Measurements from ENCODE around the gene ATG16L2.
"Not testable (repeated sequence)": the region's sequence is repeated elsewhere in the genome, so short reads cannot be mapped to it uniquely, and the experiment has no call there.

The ATG16L2 gene

DNA sequence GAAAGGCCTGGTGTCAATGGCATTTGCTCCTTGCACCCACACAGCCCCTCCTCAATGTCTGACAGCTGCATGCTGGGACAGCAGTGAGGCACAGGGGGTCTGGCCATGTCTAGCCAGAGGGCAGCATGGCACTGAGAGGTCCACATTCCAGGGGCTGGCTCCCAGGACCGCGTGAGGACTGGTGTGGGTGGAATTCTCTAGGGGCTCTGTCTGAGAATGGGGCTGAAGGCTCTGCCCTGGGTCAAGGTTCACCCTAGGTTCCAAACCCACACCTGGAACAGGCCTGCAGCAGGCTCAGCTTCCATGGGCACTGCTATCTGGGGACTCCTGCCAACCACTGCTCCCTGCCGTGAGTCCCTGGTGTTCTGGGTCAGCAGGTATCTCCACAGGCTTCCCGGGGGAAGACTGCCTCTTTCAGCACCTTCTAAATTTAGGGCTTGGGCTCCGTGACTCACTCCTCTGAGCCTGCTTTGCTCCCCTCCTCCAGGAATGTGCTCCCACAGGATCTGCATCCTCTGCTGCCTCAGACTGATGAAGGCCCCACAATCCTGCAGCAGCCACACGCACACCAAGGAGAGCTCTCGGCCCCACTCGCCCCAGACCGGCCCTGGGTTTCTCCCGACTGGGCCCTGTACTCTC lies 24.6 kb upstream of the ATG16L2 start:
- TF ChIP-seq, protein P1, sequence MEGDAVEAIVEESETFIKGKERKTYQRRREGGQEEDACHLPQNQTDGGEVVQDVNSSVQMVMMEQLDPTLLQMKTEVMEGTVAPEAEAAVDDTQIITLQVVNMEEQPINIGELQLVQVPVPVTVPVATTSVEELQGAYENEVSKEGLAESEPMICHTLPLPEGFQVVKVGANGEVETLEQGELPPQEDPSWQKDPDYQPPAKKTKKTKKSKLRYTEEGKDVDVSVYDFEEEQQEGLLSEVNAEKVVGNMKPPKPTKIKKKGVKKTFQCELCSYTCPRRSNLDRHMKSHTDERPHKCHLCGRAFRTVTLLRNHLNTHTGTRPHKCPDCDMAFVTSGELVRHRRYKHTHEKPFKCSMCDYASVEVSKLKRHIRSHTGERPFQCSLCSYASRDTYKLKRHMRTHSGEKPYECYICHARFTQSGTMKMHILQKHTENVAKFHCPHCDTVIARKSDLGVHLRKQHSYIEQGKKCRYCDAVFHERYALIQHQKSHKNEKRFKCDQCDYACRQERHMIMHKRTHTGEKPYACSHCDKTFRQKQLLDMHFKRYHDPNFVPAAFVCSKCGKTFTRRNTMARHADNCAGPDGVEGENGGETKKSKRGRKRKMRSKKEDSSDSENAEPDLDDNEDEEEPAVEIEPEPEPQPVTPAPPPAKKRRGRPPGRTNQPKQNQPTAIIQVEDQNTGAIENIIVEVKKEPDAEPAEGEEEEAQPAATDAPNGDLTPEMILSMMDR (IDR thresholded peaks at IDR 0.05; ENCODE audit: low read depth, low read length, missing control alignments) = no peak
- no peak for DNase-seq (ENCODE audit: low read depth)

DNA sequence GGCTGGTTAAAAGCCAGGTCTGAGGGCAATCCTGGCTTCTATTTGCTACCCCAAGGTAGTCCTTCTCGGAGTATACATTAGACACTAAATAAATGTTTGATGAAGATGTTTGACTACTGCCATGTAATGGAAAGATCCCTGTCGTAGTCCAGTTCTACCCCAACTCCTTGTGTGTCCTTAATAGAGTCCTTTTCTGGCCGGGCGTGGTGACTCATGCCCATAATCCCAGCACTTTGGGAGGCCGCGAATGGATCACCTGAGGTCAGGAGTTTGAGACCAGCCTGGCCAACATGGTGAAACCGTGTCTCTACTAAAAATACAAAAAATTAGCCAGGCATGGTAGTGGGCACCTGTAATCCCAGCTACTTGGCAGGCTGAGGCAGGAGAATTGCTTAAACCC lies 23.0 kb upstream of the ATG16L2 start:
- in situ Hi-C loops (cut with HindIII; ENCODE audit: low sequenced_read_pairs); H3K4me3 ChIP-seq (ENCODE audit: low read depth, low read length); DNase-seq (ENCODE audit: low read depth): not testable (repeated sequence)

More for the DNA sequence above, 24.6 kb upstream of the ATG16L2 start:
- in situ Hi-C loops (cut with HindIII; ENCODE audit: low sequenced_read_pairs) = no loop called here
- H3K4me3 ChIP-seq (ENCODE audit: low read depth, low read length) = no peak overlapping the region

DNA sequence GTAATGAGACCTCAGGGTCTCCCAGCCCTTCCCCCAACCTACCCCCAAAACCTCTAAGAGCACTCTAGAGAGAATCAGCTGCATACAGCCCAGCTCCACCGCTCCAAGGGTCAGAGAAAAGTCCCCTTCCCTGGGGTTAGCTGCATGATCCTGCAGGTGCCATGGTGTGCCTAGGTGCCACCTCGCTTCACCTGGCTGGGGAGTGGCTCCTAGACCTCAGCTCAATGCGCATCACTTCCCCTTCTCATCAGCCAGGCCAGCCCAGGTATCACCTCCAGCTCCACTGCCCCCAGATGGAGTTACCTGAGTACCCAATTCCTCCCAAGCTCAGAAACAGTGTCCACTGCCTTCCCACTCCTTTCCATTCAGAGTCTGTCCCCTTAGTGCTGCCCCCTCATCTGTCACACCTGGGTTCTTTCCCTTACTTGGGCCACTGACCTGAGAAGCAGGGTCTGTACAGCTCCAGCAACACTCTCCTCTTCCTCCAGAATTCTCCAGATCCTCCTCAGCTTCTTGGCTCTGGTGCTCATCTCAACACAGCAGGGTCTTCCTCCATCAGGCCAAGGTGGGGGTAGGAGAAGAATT lies 21.7 kb upstream of the ATG16L2 start:
- DNase-seq (ENCODE audit: low read depth) = no peak
- in situ Hi-C loops (cut with HindIII; ENCODE audit: low sequenced_read_pairs) = no loop called here
- TF ChIP-seq, protein P1 (IDR thresholded peaks at IDR 0.05; ENCODE audit: low read depth, low read length, missing control alignments) = no peak
- H3K4me3 ChIP-seq (ENCODE audit: low read depth, low read length) = no peak overlapping the region

GRCh38 chr11:72793076-72793424 lies 21.2 kb upstream of the ATG16L2 start:
- in situ Hi-C loops (cut with HindIII; ENCODE audit: low sequenced_read_pairs) = no loop called here
- no peak overlapping the region for H3K4me3 ChIP-seq (ENCODE audit: low read depth, low read length)
- no peak for DNase-seq (ENCODE audit: low read depth)
- TF ChIP-seq, protein P1 (IDR thresholded peaks at IDR 0.05; ENCODE audit: low read depth, low read length, missing control alignments) = no peak

DNA sequence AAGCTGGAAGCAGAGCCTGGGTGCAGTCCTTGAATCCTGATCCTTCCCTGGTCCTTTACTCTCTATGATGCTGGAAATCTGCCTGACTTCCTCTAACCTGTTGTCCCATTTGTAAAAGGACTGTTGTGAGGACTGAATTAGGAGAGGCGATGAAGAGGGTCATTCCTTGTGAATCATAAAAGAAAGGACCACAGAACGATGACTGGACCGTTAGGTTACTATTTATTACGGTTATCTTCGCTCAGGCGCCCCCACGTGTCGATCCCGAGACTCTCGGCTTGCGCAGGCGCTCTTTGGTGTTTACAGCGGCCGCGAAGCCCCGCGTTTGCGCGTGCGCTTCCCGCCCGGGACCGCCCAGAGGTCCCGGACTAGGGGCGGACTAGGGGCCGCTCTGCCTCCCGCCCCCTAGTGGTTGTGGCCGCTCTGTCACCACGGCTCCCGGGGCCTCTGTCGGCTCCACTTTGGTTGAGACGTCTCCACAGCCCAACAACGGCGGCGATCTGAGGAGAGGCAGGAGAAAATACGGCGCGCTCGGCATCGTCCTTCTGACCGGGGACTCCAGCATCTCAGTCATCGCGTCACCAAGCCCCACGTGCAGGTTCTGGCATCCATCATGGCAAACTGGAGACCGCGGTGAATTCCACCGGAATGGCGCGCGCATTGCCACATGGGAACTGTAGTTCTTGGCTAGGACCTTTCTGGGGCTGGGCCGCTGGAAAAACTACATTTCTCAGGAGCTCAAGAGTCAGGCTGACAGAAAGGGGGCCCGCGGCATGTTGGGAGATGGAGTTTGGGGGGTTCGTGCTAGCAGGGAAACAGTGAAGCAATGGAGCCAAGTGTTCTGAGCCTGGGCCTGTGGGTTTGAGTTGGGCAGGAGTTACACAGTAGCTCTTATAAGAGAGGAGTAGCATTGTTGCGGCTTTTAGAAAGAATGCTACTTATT lies 20.5 kb upstream of the ATG16L2 start, which contains the start of gene STARD10:
TSS of gene STARD10 (minus strand) at position 623 of the 943 bp plus-strand sequence. CDS start 12,866 bp downstream, outside the sequence.
- peak within 1 kb of the TSS; percentile 60 for H3K4me3 ChIP-seq (ENCODE audit: low read depth, low read length)
- TF ChIP-seq, protein P1 (IDR thresholded peaks at IDR 0.05; ENCODE audit: low read depth, low read length, missing control alignments) = peak; percentile 94
- in situ Hi-C loops (cut with HindIII; ENCODE audit: low sequenced_read_pairs) = no loop called here

DNA sequence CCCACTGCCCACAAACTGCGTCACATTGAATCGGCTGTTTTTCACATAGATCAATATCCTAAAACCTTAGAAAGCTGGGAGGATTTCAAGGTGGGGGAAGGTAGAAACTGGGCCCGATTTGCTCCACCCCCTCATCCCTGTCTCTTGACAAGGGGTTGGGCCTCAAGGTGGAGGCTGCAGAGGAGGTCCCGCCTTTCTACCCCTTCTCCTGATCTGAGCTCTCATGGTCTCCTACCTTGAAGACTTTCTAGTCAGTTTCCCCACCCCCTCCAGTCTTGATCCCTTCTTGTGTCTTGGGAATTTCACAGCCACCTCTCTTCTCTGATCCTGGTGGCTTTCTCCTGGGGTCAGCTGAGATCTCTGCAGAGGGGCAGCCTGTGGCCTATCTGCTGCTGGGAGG lies 15.8 kb upstream of the ATG16L2 start:
- no peak overlapping the region for H3K4me3 ChIP-seq (ENCODE audit: low read depth, low read length)
- in situ Hi-C loops (cut with HindIII; ENCODE audit: low sequenced_read_pairs) = no loop called here
- DNase-seq (ENCODE audit: low read depth) = no peak
- TF ChIP-seq, protein P1 (IDR thresholded peaks at IDR 0.05; ENCODE audit: low read depth, low read length, missing control alignments) = no peak

More for the DNA sequence above, 20.5 kb upstream of the ATG16L2 start, which contains the start of gene STARD10:
- peak; percentile 87 for DNase-seq (ENCODE audit: low read depth)
